Measurements from ENCODE around the gene KCNA1.

KCNA1 gene

DNA sequence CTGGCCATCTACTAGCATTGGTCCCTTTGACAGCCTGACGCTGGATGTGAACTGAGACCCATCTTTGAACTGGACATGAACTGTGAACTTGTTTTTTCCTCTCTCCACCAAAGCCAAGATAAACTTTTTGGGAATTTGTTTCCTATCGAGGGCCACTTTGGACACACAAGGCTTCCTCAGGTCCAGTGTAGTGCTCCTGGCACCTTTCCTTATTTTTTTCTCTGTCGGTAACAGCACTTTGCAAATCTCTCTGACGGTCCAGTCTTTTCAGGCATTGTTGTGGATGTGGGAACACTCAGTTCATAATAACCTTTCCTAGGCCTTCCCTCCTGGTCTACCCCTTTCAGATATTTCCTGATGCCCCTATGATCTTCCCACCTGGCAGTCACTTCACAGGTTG lies 5.0 kb downstream of the KCNA1 start:
- Histone ChIP-seq H3K27me3 (ENCODE audit: control insufficient read depth in 1 of 2, insufficient read depth in 2 of 2, low read length in 2 of 2) (peaks cover 14 to 18% of the 10 kb centered on the region in 2 donors), H3K4me3 (ENCODE audit: low read depth in 1 of 2, low read length in 2 of 2) (no peak overlapping the region), H3K9me3 (ENCODE audit: low read length) (no peaks in the 10 kb centered on the region), H3K36me3 (ENCODE audit: insufficient read depth, low read length) (no peaks in the 10 kb centered on the region), H3K4me1 (ENCODE audit: insufficient read depth, low read length) (peaks cover 6% of the 10 kb centered on the region), H3K27ac (ENCODE audit: low read depth, low read length) (no peak overlapping the region), H3K9ac (ENCODE audit: low read length) (no peak overlapping the region)

DNA sequence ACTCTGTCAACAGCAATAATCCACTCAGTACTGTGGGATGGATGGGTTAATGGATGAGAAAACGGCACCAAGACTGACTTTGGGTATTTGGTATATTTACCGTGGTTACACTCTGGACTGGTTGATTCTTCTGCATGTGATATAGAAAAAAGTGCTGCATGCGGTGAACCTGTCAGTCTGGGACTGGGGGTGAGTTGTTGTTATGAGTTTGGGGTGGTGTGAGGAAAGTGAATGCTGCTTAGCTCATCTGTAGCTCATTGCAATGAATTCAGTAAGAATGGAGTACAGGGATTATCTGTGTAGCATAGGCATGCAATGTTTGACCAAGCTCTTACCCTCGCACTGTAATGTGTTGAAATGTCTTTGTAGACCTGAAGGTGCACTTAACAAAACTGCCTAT lies 6.0 kb downstream of the KCNA1 start:
- no peaks in the 10 kb centered on the region for H3K36me3 ChIP-seq (ENCODE audit: insufficient read depth, low read length)
- no peak overlapping the region for H3K4me3 ChIP-seq (ENCODE audit: low read depth in 1 of 2, low read length in 2 of 2)
- H3K4me1 ChIP-seq (ENCODE audit: insufficient read depth, low read length) = peaks cover 5% of the 10 kb centered on the region
- no peak overlapping the region for H3K9ac ChIP-seq (ENCODE audit: low read length)
- peaks cover 10 to 11% of the 10 kb centered on the region in 2 donors for H3K27me3 ChIP-seq (ENCODE audit: control insufficient read depth in 1 of 2, insufficient read depth in 2 of 2, low read length in 2 of 2)
- H3K9me3 ChIP-seq (ENCODE audit: low read length) = no peaks in the 10 kb centered on the region
- no peak overlapping the region for H3K27ac ChIP-seq (ENCODE audit: low read depth, low read length)

DNA sequence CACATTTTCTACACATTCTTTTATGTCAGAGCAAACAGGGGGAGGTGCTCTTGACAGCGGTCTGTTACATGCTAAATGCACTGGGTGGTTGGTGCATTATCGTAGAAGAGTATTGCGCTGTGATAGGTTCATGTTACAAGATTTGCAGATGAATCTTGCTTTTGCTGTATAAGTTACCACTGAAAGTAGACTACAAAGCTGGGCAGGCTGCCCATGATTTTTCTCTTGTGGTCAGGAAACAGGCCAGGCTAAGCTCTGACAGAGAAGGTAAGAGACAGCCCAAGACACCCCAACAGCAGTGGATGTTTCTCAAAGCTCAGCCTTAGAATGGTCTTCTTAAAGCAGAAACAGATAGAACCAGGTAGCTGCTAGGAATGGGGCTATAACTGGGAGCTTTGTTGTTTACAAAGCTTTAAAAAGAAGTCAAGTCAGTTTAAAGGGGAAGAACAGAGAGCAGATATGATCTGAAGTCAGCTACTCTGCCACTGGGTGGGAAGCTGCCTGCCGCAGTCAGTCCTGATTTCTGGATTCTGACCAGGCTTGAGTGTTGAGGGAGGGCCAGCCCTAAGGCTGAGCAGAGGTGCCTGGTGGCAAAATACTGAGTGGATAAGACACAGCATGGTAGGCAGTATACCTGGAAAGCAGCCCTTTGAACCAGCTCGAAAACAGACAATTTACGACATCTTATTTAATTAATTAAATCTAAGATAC lies 9.4 kb downstream of the KCNA1 start:
- H3K27me3 ChIP-seq (ENCODE audit: control insufficient read depth in 1 of 2, insufficient read depth in 2 of 2, low read length in 2 of 2) = no peaks in the 10 kb centered on the region

DNA sequence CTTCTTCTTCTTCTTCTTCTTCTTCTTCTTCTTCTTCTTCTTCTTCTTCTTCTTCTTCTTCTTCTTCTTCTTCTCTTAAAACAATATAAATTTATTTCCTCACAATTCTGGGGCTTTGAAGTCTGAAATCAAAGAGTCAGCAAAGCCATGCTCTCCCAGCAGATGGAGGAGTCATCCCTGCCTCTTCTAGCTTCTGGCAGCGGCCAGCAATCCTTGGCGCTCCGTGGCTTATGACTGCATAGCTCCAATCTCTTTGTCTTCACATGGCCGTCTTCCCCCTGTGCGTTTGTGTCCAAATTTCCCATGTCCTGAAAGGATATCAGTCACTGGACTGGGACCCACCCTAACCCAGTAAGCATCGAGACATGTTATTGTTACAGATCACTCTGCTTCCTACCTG lies 22.9 kb downstream of the KCNA1 start:
- H3K4me3 ChIP-seq (ENCODE audit: low read depth in 1 of 2, low read length in 2 of 2) = no peak overlapping the region
- no peak overlapping the region for H3K27ac ChIP-seq (ENCODE audit: low read depth, low read length)
- H3K9me3 ChIP-seq (ENCODE audit: low read length) = no peaks in the 10 kb centered on the region
- H3K27me3 ChIP-seq (ENCODE audit: control insufficient read depth in 1 of 2, insufficient read depth in 2 of 2, low read length in 2 of 2) = peaks cover 0 to 5% of the 10 kb centered on the region in 2 donors
- no peaks in the 10 kb centered on the region for H3K4me1 ChIP-seq (ENCODE audit: insufficient read depth, low read length)
- no peaks in the 10 kb centered on the region for H3K36me3 ChIP-seq (ENCODE audit: insufficient read depth, low read length)
- no peak overlapping the region for H3K9ac ChIP-seq (ENCODE audit: low read length)

More for the DNA sequence above, 9.4 kb downstream of the KCNA1 start:
- no peaks in the 10 kb centered on the region for H3K36me3 ChIP-seq (ENCODE audit: insufficient read depth, low read length)
- H3K9ac ChIP-seq (ENCODE audit: low read length) = no peak overlapping the region
- no peaks in the 10 kb centered on the region for H3K9me3 ChIP-seq (ENCODE audit: low read length)
- H3K27ac ChIP-seq (ENCODE audit: low read depth, low read length) = no peak overlapping the region
- H3K4me3 ChIP-seq (ENCODE audit: low read depth in 1 of 2, low read length in 2 of 2) = no peak overlapping the region
- no peaks in the 10 kb centered on the region for H3K4me1 ChIP-seq (ENCODE audit: insufficient read depth, low read length)

DNA sequence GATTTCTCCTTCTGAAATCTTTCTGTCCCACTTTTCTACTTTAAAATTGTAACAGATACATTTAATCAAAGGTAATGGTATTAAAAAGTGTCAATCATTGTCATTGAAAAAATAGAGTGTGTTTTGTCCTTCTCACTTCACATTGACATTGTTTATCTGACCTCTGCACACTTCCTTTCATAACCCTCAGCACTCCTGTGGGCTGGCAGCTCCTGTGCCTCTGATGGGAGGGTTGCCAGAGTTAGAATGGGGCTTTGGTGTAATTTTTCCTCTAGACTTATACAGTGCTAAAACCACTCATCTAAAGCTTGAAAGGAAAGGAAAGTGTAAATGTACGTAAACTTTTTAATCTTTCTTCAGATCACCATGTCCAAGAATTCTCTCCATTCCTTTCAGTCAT lies 23.7 kb downstream of the KCNA1 start:
- no peak overlapping the region for H3K27ac ChIP-seq (ENCODE audit: low read depth, low read length)
- H3K4me1 ChIP-seq (ENCODE audit: insufficient read depth, low read length) = no peaks in the 10 kb centered on the region
- H3K4me3 ChIP-seq (ENCODE audit: low read depth in 1 of 2, low read length in 2 of 2) = no peak overlapping the region
- H3K9ac ChIP-seq (ENCODE audit: low read length) = no peak overlapping the region
- no peaks in the 10 kb centered on the region for H3K36me3 ChIP-seq (ENCODE audit: insufficient read depth, low read length)
- peaks cover 0 to 5% of the 10 kb centered on the region in 2 donors for H3K27me3 ChIP-seq (ENCODE audit: control insufficient read depth in 1 of 2, insufficient read depth in 2 of 2, low read length in 2 of 2)
- no peaks in the 10 kb centered on the region for H3K9me3 ChIP-seq (ENCODE audit: low read length)

DNA sequence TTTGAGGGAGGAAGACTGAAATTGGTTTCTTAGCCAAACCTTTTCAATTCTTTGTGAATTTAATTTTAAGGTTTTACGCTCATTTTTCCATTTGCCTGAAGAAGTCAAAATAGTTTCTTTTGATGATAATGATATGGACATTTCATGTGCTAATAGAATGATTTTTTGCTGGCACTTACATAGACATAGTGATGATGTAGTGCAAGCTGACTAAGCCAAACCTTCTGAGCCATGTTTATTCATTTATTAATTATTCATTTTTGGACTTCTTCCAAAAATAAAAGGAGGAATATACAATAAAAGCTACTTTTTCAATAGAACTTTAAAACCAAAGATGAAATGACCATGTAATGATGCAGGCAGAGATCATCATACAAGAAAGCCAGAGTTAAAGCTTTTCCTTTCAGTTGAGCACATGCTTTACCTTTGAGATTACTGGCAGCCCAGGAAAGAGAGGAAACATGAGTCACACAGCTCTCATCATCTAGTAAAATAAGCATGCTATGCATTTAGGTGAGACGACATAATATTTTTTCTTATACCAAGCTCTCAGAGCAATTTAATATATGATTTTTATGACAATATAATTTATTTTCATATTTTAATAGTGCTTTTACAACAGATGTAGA lies 24.8 kb downstream of the KCNA1 start:
- no peaks in the 10 kb centered on the region for H3K4me1 ChIP-seq (ENCODE audit: insufficient read depth, low read length)
- H3K9me3 ChIP-seq (ENCODE audit: low read length) = no peaks in the 10 kb centered on the region
- no peak overlapping the region for H3K27ac ChIP-seq (ENCODE audit: low read depth, low read length)
- no peaks in the 10 kb centered on the region for H3K36me3 ChIP-seq (ENCODE audit: insufficient read depth, low read length)
- no peak overlapping the region for H3K4me3 ChIP-seq (ENCODE audit: low read depth in 1 of 2, low read length in 2 of 2)
- H3K9ac ChIP-seq (ENCODE audit: low read length) = no peak overlapping the region
- peaks cover 0 to 5% of the 10 kb centered on the region in 2 donors for H3K27me3 ChIP-seq (ENCODE audit: control insufficient read depth in 1 of 2, insufficient read depth in 2 of 2, low read length in 2 of 2)

DNA sequence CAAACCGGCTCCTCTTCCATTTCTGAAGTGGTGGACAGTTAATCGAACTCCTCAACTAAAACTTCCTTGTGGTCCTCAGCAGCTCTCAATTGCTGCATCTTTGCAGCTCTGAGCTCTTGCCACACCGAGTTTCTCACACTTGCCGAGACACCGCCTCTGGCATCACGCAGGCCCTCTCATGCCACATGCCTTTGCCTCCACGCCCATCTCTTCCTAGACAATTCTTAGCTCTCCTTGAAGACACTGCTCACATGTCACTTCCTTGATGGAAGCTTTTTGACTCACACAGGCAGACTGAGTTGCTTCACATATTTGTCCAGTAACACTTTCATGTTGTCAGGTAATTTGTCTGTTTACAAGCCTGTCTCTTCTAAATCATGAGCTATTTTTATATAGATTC lies 29.2 kb downstream of the KCNA1 start:
- no peak overlapping the region for H3K27ac ChIP-seq (ENCODE audit: low read depth, low read length)
- H3K27me3 ChIP-seq (ENCODE audit: control insufficient read depth in 1 of 2, insufficient read depth in 2 of 2, low read length in 2 of 2) = peaks cover 0 to 5% of the 10 kb centered on the region in 2 donors
- H3K9ac ChIP-seq (ENCODE audit: low read length) = no peak overlapping the region
- no peaks in the 10 kb centered on the region for H3K9me3 ChIP-seq (ENCODE audit: low read length)
- no peaks in the 10 kb centered on the region for H3K4me1 ChIP-seq (ENCODE audit: insufficient read depth, low read length)
- H3K36me3 ChIP-seq (ENCODE audit: insufficient read depth, low read length) = no peaks in the 10 kb centered on the region
- no peak overlapping the region for H3K4me3 ChIP-seq (ENCODE audit: low read depth in 1 of 2, low read length in 2 of 2)

DNA sequence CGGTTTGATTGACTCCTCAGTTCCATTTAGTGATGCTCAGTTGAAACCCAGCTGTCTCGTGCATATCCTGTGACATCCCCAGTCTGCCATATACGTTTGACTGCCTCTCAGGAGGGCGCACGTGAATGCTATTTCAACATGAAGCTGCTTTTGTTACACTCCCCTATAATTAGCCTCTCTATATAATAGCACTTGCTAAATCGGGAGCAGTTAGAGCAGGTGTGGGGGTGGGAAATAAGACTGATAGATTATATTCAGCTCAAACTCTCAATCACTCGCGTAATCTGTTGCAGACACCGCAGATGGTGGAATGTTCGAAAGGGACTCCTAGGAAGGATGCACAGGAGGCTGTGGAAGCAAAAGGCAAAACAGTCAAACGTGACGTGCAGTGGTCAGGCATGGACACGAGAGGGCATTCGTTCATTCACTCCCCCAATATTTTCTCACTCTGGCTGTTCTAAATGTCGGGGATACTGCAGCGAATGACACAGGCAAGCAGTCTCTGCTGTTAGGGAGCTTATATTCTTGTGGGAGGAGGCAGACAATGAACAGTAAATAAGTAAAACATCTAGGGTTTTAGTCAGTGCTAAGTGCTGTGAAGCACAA lies 29.8 kb downstream of the KCNA1 start:
- Histone ChIP-seq H3K4me1 (ENCODE audit: insufficient read depth, low read length) (no peaks in the 10 kb centered on the region), H3K27ac (ENCODE audit: low read depth, low read length) (no peak overlapping the region), H3K4me3 (ENCODE audit: low read depth in 1 of 2, low read length in 2 of 2) (no peak overlapping the region), H3K9me3 (ENCODE audit: low read length) (no peaks in the 10 kb centered on the region), H3K36me3 (ENCODE audit: insufficient read depth, low read length) (no peaks in the 10 kb centered on the region), H3K27me3 (ENCODE audit: control insufficient read depth in 1 of 2, insufficient read depth in 2 of 2, low read length in 2 of 2) (peaks cover 0 to 5% of the 10 kb centered on the region in 2 donors), H3K9ac (ENCODE audit: low read length) (no peak overlapping the region)

DNA sequence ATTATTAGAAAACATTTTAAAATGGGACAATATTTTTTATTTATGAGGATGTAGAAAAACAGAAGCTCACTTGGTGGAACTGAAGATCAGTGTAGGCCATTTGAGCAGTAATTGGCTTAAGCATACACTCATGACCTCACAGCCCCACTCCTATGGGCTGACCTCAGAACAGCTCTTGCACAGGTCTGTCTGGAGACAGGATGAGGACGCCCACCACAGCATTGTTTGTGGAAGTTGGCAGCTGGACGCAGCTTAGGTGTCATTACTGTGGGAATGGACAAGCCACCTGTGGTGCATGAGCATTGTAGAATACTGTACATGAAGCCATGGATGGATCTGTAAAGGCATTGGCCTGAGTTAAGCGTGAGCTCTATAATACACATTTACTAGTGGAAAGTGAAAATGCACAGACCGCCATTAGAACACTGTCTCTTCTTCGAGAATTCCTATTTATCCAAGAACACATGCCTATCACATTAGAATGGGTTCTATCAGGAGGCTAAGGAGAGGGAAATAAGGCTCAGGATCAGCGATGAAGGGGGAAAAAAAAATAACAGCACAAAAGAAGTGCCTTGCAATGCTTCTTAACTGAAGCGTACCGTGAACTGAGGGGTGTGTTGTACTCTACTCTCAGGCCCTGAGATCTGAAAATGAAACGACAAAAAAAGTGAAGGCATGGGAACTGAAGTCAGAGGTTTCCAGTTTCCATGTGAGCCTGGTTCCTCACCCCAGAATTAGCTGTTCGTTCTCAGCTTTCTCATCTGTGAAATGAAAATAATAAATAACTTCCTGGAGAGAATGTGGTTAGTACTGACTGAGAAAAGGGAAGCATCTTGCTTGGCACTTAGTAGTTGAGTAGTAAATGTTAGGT lies 33.6 kb downstream of the KCNA1 start:
- Histone ChIP-seq H3K27me3 (ENCODE audit: control insufficient read depth in 1 of 2, insufficient read depth in 2 of 2, low read length in 2 of 2) (no peaks in the 10 kb centered on the region), H3K9ac (ENCODE audit: low read length) (no peak overlapping the region), H3K27ac (ENCODE audit: low read depth, low read length) (no peak overlapping the region), H3K36me3 (ENCODE audit: insufficient read depth, low read length) (no peaks in the 10 kb centered on the region), H3K9me3 (ENCODE audit: low read length) (no peaks in the 10 kb centered on the region), H3K4me1 (ENCODE audit: insufficient read depth, low read length) (no peaks in the 10 kb centered on the region), H3K4me3 (ENCODE audit: low read depth in 1 of 2, low read length in 2 of 2) (no peak overlapping the region)

DNA sequence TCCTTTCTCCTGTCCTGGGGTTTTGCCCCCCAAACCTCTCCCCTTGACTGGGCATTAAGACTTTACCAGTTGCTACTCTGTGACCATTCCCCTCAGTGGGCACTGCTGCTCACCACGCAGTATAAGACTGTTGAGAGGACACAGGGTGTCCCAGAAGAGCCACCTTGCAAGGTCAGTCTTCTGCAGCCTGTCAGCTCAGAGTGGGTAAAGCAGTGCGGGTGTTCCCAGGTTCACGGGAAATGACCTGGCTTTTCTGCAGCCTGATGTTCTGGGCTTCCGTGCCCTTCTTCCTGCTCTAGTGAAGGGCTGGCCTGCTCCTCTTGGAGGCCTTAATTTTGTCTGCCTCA lies 34.2 kb downstream of the KCNA1 start:
- H3K9me3 ChIP-seq (ENCODE audit: low read length) = no peaks in the 10 kb centered on the region
- H3K4me3 ChIP-seq (ENCODE audit: low read depth in 1 of 2, low read length in 2 of 2) = no peak overlapping the region
- no peaks in the 10 kb centered on the region for H3K27me3 ChIP-seq (ENCODE audit: control insufficient read depth in 1 of 2, insufficient read depth in 2 of 2, low read length in 2 of 2)
- no peaks in the 10 kb centered on the region for H3K36me3 ChIP-seq (ENCODE audit: insufficient read depth, low read length)
- no peak overlapping the region for H3K27ac ChIP-seq (ENCODE audit: low read depth, low read length)
- H3K9ac ChIP-seq (ENCODE audit: low read length) = no peak overlapping the region
- no peaks in the 10 kb centered on the region for H3K4me1 ChIP-seq (ENCODE audit: insufficient read depth, low read length)

DNA sequence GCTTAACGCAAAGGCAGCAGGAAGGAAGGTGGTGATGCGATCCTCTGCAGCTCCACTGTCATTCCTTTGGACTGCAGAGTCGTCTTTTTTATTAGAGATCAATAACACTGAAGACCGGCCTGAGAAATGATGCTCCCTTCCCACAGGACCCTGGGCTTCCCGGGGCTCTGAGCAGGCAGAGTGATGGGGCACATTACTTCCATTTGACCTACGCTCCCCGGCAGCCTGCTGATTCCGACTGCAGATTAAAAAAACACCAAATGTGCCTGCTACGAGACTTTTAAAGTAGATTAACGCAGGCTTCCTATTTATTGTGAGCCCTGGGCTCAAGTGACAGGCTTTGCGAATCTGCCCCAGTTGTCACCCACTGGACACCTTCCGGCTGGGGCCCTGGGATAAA lies 37.5 kb downstream of the KCNA1 start:
- H3K27me3 ChIP-seq (ENCODE audit: control insufficient read depth in 1 of 2, insufficient read depth in 2 of 2, low read length in 2 of 2) = no peaks in the 10 kb centered on the region
- no peak overlapping the region for H3K9ac ChIP-seq (ENCODE audit: low read length)
- no peaks in the 10 kb centered on the region for H3K4me1 ChIP-seq (ENCODE audit: insufficient read depth, low read length)
- H3K9me3 ChIP-seq (ENCODE audit: low read length) = no peaks in the 10 kb centered on the region
- no peak overlapping the region for H3K27ac ChIP-seq (ENCODE audit: low read depth, low read length)
- no peak overlapping the region for H3K4me3 ChIP-seq (ENCODE audit: low read depth in 1 of 2, low read length in 2 of 2)
- no peaks in the 10 kb centered on the region for H3K36me3 ChIP-seq (ENCODE audit: insufficient read depth, low read length)

Measured in muscle layer of colon (tissue), 2 donors.